ENCODE results near the gene THRAP3. TPM values are rescaled to one million over a fixed set of nuclear protein-coding genes. Genes with fewer than 3 reads are reported as not detected.

The THRAP3 gene
- total and polyA plus RNA-seq, 9 of the 15 experiments (the other 6 are each of a cell fraction or from before 2014, with no cell fraction given), result 66.2 to 135 (median 113) TPM

DNA sequence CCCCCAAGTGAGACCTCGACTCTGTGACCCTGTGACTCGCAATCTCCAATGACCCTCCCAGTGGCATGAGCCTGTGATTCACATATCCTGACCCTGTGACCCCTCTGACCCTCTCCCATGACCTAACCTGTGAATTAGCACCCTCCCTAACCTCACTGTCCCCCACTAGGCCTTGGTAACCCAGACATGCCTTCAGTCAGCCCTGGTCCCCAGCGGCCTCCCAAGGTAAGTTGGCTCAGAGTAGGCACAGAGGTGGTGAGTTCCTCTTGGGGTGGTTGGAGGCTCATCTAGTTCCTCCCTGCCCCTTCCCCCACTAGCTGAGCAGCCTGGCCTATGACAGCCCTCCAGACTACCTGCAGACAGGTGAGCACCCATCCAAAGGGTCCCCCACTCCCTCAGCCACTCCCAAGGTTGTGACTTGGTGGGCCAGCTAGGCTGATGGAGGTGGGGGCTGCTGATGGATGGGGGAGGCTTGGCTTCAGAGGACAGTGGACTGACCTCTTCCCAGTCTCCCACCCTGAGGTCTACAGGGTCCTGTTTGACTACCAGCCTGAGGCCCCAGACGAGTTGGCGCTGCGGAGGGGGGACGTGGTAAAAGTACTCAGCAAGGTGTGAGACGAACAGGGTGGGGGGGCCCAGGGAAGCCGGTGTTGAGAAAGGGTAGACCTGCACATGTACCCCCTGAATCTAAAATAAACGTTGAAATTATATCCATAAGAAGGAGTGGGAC is 83.5 kb downstream of the THRAP3 start:
- CTCF ChIA-PET (ENCODE audit: low intra/inter-chr PET ratio), result no interaction called here
- H3K27me3 ChIP-seq (ENCODE audit: control insufficient read depth in 2 of 2, insufficient read depth in 2 of 2, low read length in 2 of 2), result no peaks in the 10 kb centered on the region
- peaks cover 24% of the 10 kb centered on the region; the same call in 2 of the 3 replicates for H3K36me3 ChIP-seq (ENCODE audit: control insufficient read depth, insufficient read depth, low read length)
- TF ChIP-seq FOXA3 (CRISPR knock-in tag; conservative IDR thresholded peaks at IDR 0.05 in 1 of 2, IDR thresholded peaks at IDR 0.05 in 1 of 2) (0 out of 4 replicates have a peak, but pooled peaks of 1 of the 2 experiments have one; percentile 2), ASH1L (IDR thresholded peaks at IDR 0.05; ENCODE audit: borderline replicate concordance, low read depth, partially characterized antibody) (no peak)
- DNase-seq (ENCODE audit: extremely low read depth in 1 of 4, low spot score in 3 of 4), result peak in 1 of 4 experiments; percentile 28
- no peaks in the 10 kb centered on the region for H4K20me1 ChIP-seq (replicated peaks; ENCODE audit: control insufficient read depth, insufficient read depth, low read length)
- peaks cover 4 to 23% of the 10 kb centered on the region in 2 experiments; a peak in 3 of 5 replicates for H3K4me1 ChIP-seq (replicated peaks in 1 of 2; ENCODE audit: control insufficient read depth in 2 of 2, insufficient read depth in 2 of 2, low read length in 2 of 2)
- FAIRE-seq, result no peak
- H3K9ac ChIP-seq (ENCODE audit: insufficient read depth in 1 of 2, low read depth in 2 of 2, low read length in 2 of 2), result peak overlapping the region; percentile 46 to 82; a peak in 3 of 4 replicates
- H3K4me3 ChIP-seq, result peak overlapping the region; percentile 51
- peaks cover 7% of the 10 kb centered on the region for H3K9me1 ChIP-seq (ENCODE audit: control insufficient read depth, insufficient read depth, low read length)
- no peaks in the 10 kb centered on the region for H3K79me2 ChIP-seq (ENCODE audit: control insufficient read depth, insufficient read depth, low read length)
- no peak overlapping the region for H3K27ac ChIP-seq (ENCODE audit: extremely low read depth, low read depth, low read length)
- H3K4me2 ChIP-seq (ENCODE audit: insufficient read depth, low read length), result peak overlapping the region; percentile 95
- H2AFZ ChIP-seq (ENCODE audit: low read depth, low read length), result peak overlapping the region; percentile 95
- WGBS (ENCODE audit: insufficient coverage, low coverage, missing lambda C conversion rate), result 67% methylated on average over 9 of the region's 10 CpGs
- in situ Hi-C loops (cut with MboI) (no loop called here), intact Hi-C loops (cut with micrococcal nuclease) (no loop called here)
- no peaks in the 10 kb centered on the region for H3K9me3 ChIP-seq (replicated peaks; ENCODE audit: control insufficient read depth, insufficient read depth, low read depth, low read length)
- POLR2A ChIA-PET, result interaction anchor here (1.0 to 2.5 kb wide), 6 partner anchors 13 to 180 kb away, joined by 3 to 19 read pairs (median 3); no protein-coding TSS in a partner anchor
- no peak for ATAC-seq
- no TSS peak for BruUV-seq (replicated peaks)

DNA sequence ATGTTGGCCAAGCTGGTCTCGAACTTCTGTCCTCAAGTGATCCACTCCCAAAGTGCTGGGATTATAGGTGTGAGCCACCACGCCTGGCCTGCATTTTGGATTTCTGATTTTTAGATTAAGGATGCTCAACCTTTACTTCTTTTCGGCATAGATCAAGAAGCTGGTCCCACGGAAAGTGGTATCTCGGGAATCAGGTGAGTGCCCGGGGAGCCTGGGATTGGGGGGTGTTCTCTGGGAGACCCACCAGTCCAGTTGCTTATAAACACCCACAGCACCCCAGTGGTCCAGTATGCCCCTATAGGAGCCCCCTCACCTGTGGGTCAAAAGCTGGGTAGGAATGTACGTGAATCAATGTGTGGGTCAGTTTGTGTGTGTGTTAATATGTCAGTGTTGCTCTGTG is 85.2 kb downstream of the THRAP3 start:
- ChIA-PET CTCF (ENCODE audit: low intra/inter-chr PET ratio) (no interaction called here), POLR2A (interaction anchor here (0.5 to 2.5 kb wide), 5 partner anchors 11 to 216 kb away, joined by 3 to 19 read pairs (median 4); no protein-coding TSS in a partner anchor)
- WGBS (ENCODE audit: insufficient coverage, low coverage, missing lambda C conversion rate), result 79% methylated on average over 7 of the region's 7 CpGs
- no peaks in the 10 kb centered on the region for H4K20me1 ChIP-seq (replicated peaks; ENCODE audit: control insufficient read depth, insufficient read depth, low read length)
- H3K36me3 ChIP-seq (ENCODE audit: control insufficient read depth, insufficient read depth, low read length), result peaks cover 10% of the 10 kb centered on the region; the same call in 1 of the 3 replicates
- no peaks in the 10 kb centered on the region for H3K9me3 ChIP-seq (replicated peaks; ENCODE audit: control insufficient read depth, insufficient read depth, low read depth, low read length)
- H3K4me2 ChIP-seq (ENCODE audit: insufficient read depth, low read length), result no peak overlapping the region
- H3K27me3 ChIP-seq (ENCODE audit: control insufficient read depth in 2 of 2, insufficient read depth in 2 of 2, low read length in 2 of 2), result no peaks in the 10 kb centered on the region
- H3K79me2 ChIP-seq (ENCODE audit: control insufficient read depth, insufficient read depth, low read length), result no peaks in the 10 kb centered on the region
- peaks cover 7% of the 10 kb centered on the region for H3K9me1 ChIP-seq (ENCODE audit: control insufficient read depth, insufficient read depth, low read length)
- H3K4me1 ChIP-seq (replicated peaks in 1 of 2; ENCODE audit: control insufficient read depth in 2 of 2, insufficient read depth in 2 of 2, low read length in 2 of 2), result peaks cover 4 to 23% of the 10 kb centered on the region in 2 experiments; a peak in 3 of 5 replicates
- no peak overlapping the region for H3K4me3 ChIP-seq
- no peak for TF ChIP-seq DDX20 (tag; IDR thresholded peaks at IDR 0.05; ENCODE audit: low read depth)
- TF ChIP-seq, protein P1, sequence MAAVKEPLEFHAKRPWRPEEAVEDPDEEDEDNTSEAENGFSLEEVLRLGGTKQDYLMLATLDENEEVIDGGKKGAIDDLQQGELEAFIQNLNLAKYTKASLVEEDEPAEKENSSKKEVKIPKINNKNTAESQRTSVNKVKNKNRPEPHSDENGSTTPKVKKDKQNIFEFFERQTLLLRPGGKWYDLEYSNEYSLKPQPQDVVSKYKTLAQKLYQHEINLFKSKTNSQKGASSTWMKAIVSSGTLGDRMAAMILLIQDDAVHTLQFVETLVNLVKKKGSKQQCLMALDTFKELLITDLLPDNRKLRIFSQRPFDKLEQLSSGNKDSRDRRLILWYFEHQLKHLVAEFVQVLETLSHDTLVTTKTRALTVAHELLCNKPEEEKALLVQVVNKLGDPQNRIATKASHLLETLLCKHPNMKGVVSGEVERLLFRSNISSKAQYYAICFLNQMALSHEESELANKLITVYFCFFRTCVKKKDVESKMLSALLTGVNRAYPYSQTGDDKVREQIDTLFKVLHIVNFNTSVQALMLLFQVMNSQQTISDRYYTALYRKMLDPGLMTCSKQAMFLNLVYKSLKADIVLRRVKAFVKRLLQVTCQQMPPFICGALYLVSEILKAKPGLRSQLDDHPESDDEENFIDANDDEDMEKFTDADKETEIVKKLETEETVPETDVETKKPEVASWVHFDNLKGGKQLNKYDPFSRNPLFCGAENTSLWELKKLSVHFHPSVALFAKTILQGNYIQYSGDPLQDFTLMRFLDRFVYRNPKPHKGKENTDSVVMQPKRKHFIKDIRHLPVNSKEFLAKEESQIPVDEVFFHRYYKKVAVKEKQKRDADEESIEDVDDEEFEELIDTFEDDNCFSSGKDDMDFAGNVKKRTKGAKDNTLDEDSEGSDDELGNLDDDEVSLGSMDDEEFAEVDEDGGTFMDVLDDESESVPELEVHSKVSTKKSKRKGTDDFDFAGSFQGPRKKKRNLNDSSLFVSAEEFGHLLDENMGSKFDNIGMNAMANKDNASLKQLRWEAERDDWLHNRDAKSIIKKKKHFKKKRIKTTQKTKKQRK (IDR thresholded peaks at IDR 0.05; ENCODE audit: borderline replicate concordance, low read depth, low read length), result no peak
- no peak for TF ChIP-seq DMBX1 (CRISPR knock-in tag; IDR thresholded peaks at IDR 0.05; ENCODE audit: borderline replicate concordance)
- TF ChIP-seq SRSF7 (optimal IDR thresholded peaks at IDR 0.05; ENCODE audit: low read depth, low read length), result no peak
- no peak for TF ChIP-seq ZNF347 (CRISPR knock-in tag; IDR thresholded peaks at IDR 0.05; ENCODE audit: low read depth)
- H2AFZ ChIP-seq (ENCODE audit: low read depth, low read length), result no peak overlapping the region
- no peak overlapping the region for H3K27ac ChIP-seq (ENCODE audit: extremely low read depth, low read depth, low read length)
- no TSS peak for BruUV-seq (replicated peaks)
- no peak for ATAC-seq
- no peak for FAIRE-seq
- no peak for DNase-seq (ENCODE audit: extremely low read depth in 1 of 4, low spot score in 3 of 4)
- in situ Hi-C loops (cut with MboI), result no loop called here
- no peak overlapping the region for H3K9ac ChIP-seq (ENCODE audit: insufficient read depth in 1 of 2, low read depth in 2 of 2, low read length in 2 of 2)
- intact Hi-C loops (cut with micrococcal nuclease), result no loop called here

Data from K562 (cell line).